SKM-1 (cell line): ENCODE data around the gene BDP1.
"Not testable (repeated sequence)": the region's sequence is repeated elsewhere in the genome, so short reads cannot be mapped to it uniquely, and the experiment has no call there.

Experiments
- DNase-seq: peaks from one replicate; lab custom pipeline; 2025; ENCODE audit not compliant: unreplicated experiment; lab: John Stamatoyannopoulos, UW

Gene BDP1

GRCh38 chr5:71461360-71461759 is 5.9 kb downstream of the BDP1 start:
- DNase-seq = no peak

- DNase-seq = no peak
These were observed 15.7 kb downstream of the BDP1 start for GRCh38 chr5:71471193-71471592.

GRCh38 chr5:71475788-71476384 is 20.4 kb downstream of the BDP1 start:
- DNase-seq = peak; percentile 18

GRCh38 chr5:71481441-71481840 is 26.0 kb downstream of the BDP1 start:
- DNase-seq = no peak

- DNase-seq = no peak
These were observed 26.7 kb downstream of the BDP1 start for GRCh38 chr5:71482132-71482531.

GRCh38 chr5:71483355-71483754 is 27.9 kb downstream of the BDP1 start:
- no peak for DNase-seq

- no peak for DNase-seq
These were observed 37.6 kb downstream of the BDP1 start for GRCh38 chr5:71492817-71493615.

- not testable (repeated sequence) for DNase-seq
These were observed 38.8 kb downstream of the BDP1 start for GRCh38 chr5:71494202-71494601.

- DNase-seq = not testable (repeated sequence)
These were observed 43.3 kb downstream of the BDP1 start for GRCh38 chr5:71498756-71499155.

- DNase-seq = no peak
These were observed 48.1 kb downstream of the BDP1 start for GRCh38 chr5:71503536-71503935.

- DNase-seq = no peak
These were observed 66.7 kb downstream of the BDP1 start for GRCh38 chr5:71522151-71522550.

GRCh38 chr5:71525611-71526010 is 70.2 kb downstream of the BDP1 start:
- not testable (repeated sequence) for DNase-seq

- DNase-seq = no peak
These were observed 72.8 kb downstream of the BDP1 start for GRCh38 chr5:71528206-71528605.

GRCh38 chr5:71529682-71530081 is 74.2 kb downstream of the BDP1 start:
- no peak for DNase-seq

- DNase-seq = no peak
These were observed 77.7 kb downstream of the BDP1 start for GRCh38 chr5:71533142-71533541.

GRCh38 chr5:71533615-71534014 is 78.2 kb downstream of the BDP1 start:
- DNase-seq = peak; percentile 3

GRCh38 chr5:71537687-71538086 is 82.2 kb downstream of the BDP1 start:
- DNase-seq = no peak

- DNase-seq = not testable (repeated sequence)
These were observed 95.4 kb downstream of the BDP1 start for GRCh38 chr5:71550885-71551284.

- not testable (repeated sequence) for DNase-seq
These were observed 96.1 kb downstream of the BDP1 start for GRCh38 chr5:71551582-71551981.

GRCh38 chr5:71552026-71552749 is 96.7 kb downstream of the BDP1 start:
- DNase-seq = not testable (repeated sequence)

- DNase-seq = no peak
These were observed 107.7 kb downstream of the BDP1 start for GRCh38 chr5:71563161-71563560.

- no peak for DNase-seq
These were observed 109.4 kb downstream of the BDP1 start for GRCh38 chr5:71564895-71565294.
